Spinal cord (tissue), 10 donors: ENCODE measurements around the gene GALNT17. TPM values are rescaled to one million over a fixed set of nuclear protein-coding genes. Genes with fewer than 3 reads are reported as not detected.
"Not testable (repeated sequence)": the region's sequence is repeated elsewhere in the genome, so short reads cannot be mapped to it uniquely, and the experiment has no call there.

Source experiments
- DNase-seq, 6 donors: peaks; one replicate each; pipeline versions ENCODE4 v3.0.0 to v3.0.0-alpha.2; 2013 to 2015; ENCODE audit warnings: low spot score in 6 of 6, low read depth in 4 of 6
- H3K27ac ChIP-seq: one replicate; pipeline ENCODE4 v1.5.1; 2013; ENCODE audit warnings: low read depth, low read length, control low read depth
- H3K27me3 ChIP-seq: one replicate; pipeline ENCODE4 v1.6.1; 2013; ENCODE audit warnings: low read length; ENCODE audit not compliant: control insufficient read depth, insufficient read depth
- H3K36me3 ChIP-seq: one replicate; pipeline ENCODE4 v1.6.1; 2013; ENCODE audit warnings: low read length; ENCODE audit not compliant: control insufficient read depth, insufficient read depth
- H3K4me1 ChIP-seq: one replicate; pipeline ENCODE4 v1.6.1; 2013; ENCODE audit warnings: low read length; ENCODE audit not compliant: control insufficient read depth, insufficient read depth
- H3K4me3 ChIP-seq: one replicate; pipeline ENCODE4 v1.5.1; 2013; ENCODE audit warnings: low read depth, low read length, control low read depth
- H3K9me3 ChIP-seq: one replicate; pipeline ENCODE4 v1.6.1; 2013; ENCODE audit warnings: low read length; ENCODE audit not compliant: control insufficient read depth, insufficient read depth
- WGBS: methylation state at CpG from one replicate; pipeline ENCODE4 v1.1.5; 2013; ENCODE audit warnings: missing lambda C conversion rate; ENCODE audit not compliant: insufficient coverage; 5-methylcytosine and 5-hydroxymethylcytosine counted together
- polyA plus RNA-seq, 2 donors: library from polyadenylated mRNA; unstranded; fragments of 120-200 nt; gene quantifications; one replicate each; pipeline ENCODE4 v1.2.1, GENCODE V29; 2013; ENCODE audit not compliant: insufficient read length in 2 of 2
- total RNA-seq, 2 donors: library from RNA; depleted of rRNA in 1 of 2; stranded (reverse); fragments of 120-200 nt in 1 of 2; fragments of >200 nt in 1 of 2; gene quantifications; one replicate each; pipeline versions ENCODE4 v1.2.3 to v1.2.4, GENCODE V29; 2013 to 2014
- donor health status: healthy.

The GALNT17 gene
- total and polyA plus RNA-seq, 4 donors = 44.9 to 54.8 (median 48.0) TPM

- Histone ChIP-seq H3K36me3 (no peaks in the 10 kb centered on the region), H3K4me3 (no peak overlapping the region), H3K27ac (no peak overlapping the region), H3K4me1 (peaks cover 4% of the 10 kb centered on the region), H3K9me3 (no peaks in the 10 kb centered on the region), H3K27me3 (no peaks in the 10 kb centered on the region)
- 61% methylated on average over 5 of the region's 5 CpGs for WGBS
- DNase-seq = peak in 1 of 6 donors; percentile 75
Measured at GRCh38 chr7:71615017-71615416, 483.1 kb downstream of the GALNT17 start.

- DNase-seq = no peak
- no peaks in the 10 kb centered on the region for H3K9me3 ChIP-seq
- H3K4me1 ChIP-seq = peaks cover 4% of the 10 kb centered on the region
- no peak overlapping the region for H3K27ac ChIP-seq
- H3K4me3 ChIP-seq = no peak overlapping the region
- no peaks in the 10 kb centered on the region for H3K27me3 ChIP-seq
- no peaks in the 10 kb centered on the region for H3K36me3 ChIP-seq
- 100% methylated on average over 2 of the region's 3 CpGs for WGBS
Measured at GRCh38 chr7:71616217-71616616, 484.3 kb downstream of the GALNT17 start.

GRCh38 chr7:71618278-71618677 is 486.3 kb downstream of the GALNT17 start:
- no CpG with 5 or more reads among the region's 2 CpGs for WGBS
- Histone ChIP-seq H3K27me3 (no peaks in the 10 kb centered on the region), H3K27ac (no peak overlapping the region)

GRCh38 chr7:71625545-71625944 is 493.6 kb downstream of the GALNT17 start:
- WGBS = 78% methylated on average over 3 of the region's 4 CpGs
- no peaks in the 10 kb centered on the region for H3K4me1 ChIP-seq
- no peaks in the 10 kb centered on the region for H3K27me3 ChIP-seq
- no peak overlapping the region for H3K4me3 ChIP-seq
- no peak overlapping the region for H3K27ac ChIP-seq
- no peaks in the 10 kb centered on the region for H3K36me3 ChIP-seq
- H3K9me3 ChIP-seq = no peaks in the 10 kb centered on the region
- peak in 2 of 6 donors; percentile 73 to 91 for DNase-seq

More at GRCh38 chr7:71618278-71618677, 486.3 kb downstream of the GALNT17 start:
- no peaks in the 10 kb centered on the region for H3K4me1 ChIP-seq
- no peak overlapping the region for H3K4me3 ChIP-seq
- peak in 2 of 6 donors; percentile 56 to 81 for DNase-seq
- no peaks in the 10 kb centered on the region for H3K9me3 ChIP-seq
- H3K36me3 ChIP-seq = no peaks in the 10 kb centered on the region

DNA sequence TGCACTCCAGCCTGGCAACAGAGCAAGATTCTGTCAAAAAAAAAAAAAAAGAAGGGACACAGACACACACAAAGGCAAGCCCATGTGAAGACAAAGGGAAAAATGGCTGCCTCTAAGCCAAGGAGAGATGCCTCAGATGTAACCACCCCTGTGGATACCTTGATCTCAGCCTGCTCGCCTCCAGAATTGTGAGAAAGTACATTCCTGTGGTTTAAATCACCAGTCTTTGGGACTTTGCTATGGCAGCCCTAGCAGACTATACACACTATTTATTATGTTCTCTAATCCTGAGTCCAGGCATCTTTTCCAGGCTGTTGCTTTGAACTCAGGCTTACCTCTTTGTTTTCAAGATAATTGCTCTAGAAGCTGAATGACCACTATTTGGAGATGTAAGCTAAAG is 494.3 kb downstream of the GALNT17 start:
- no peaks in the 10 kb centered on the region for H3K27me3 ChIP-seq
- 67% methylated on average over 1 of the region's 1 CpG for WGBS
- no peaks in the 10 kb centered on the region for H3K9me3 ChIP-seq
- H3K36me3 ChIP-seq = no peaks in the 10 kb centered on the region
- H3K4me1 ChIP-seq = no peaks in the 10 kb centered on the region
- DNase-seq = no peak
- no peak overlapping the region for H3K4me3 ChIP-seq
- no peak overlapping the region for H3K27ac ChIP-seq

GRCh38 chr7:71627651-71628050 is 495.7 kb downstream of the GALNT17 start:
- DNase-seq = peak in 1 of 6 donors; percentile 53
- Histone ChIP-seq H3K36me3 (no peaks in the 10 kb centered on the region), H3K27me3 (no peaks in the 10 kb centered on the region), H3K27ac (no peak overlapping the region), H3K4me3 (no peak overlapping the region), H3K4me1 (no peaks in the 10 kb centered on the region), H3K9me3 (no peaks in the 10 kb centered on the region)
- WGBS = no CpG with 5 or more reads among the region's 7 CpGs

DNA sequence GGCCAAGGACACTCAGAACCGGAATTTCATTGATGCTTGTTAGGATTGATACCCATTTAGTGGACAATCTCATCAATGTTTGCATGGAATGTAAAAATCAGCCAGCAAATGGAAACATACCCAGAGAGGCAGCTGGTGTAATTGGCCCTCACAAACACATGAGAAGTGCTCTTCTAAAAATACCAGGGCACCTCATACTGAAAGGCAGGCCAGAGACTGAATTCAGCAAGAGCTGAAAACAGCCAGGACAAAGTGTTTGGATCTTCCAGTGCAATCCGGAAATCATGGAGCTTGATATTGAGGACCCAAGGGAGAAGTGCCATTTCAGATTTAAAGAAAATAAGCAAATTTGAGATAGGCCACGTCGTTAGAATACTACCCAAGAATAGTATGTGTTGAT is 498.6 kb downstream of the GALNT17 start:
- Histone ChIP-seq H3K27me3 (no peaks in the 10 kb centered on the region), H3K4me1 (peaks cover 8% of the 10 kb centered on the region), H3K27ac (no peak overlapping the region), H3K9me3 (no peaks in the 10 kb centered on the region), H3K4me3 (no peak overlapping the region), H3K36me3 (no peaks in the 10 kb centered on the region)
- no peak for DNase-seq
- WGBS = 100% methylated on average over 3 of the region's 4 CpGs

GRCh38 chr7:71633551-71634008 is 501.6 kb downstream of the GALNT17 start:
- peak in 2 of 6 donors; percentile 47 to 87 for DNase-seq
- peaks cover 8% of the 10 kb centered on the region for H3K4me1 ChIP-seq
- H3K27ac ChIP-seq = no peak overlapping the region
- no peaks in the 10 kb centered on the region for H3K9me3 ChIP-seq
- H3K27me3 ChIP-seq = no peaks in the 10 kb centered on the region
- WGBS = 10% methylated on average over 2 of the region's 6 CpGs
- no peak overlapping the region for H3K4me3 ChIP-seq
- H3K36me3 ChIP-seq = no peaks in the 10 kb centered on the region

- H3K9me3 ChIP-seq, H3K27me3 ChIP-seq, DNase-seq, H3K4me3 ChIP-seq, H3K36me3 ChIP-seq, H3K27ac ChIP-seq: not testable (repeated sequence)
- 80% methylated on average over 2 of the region's 3 CpGs for WGBS
- peaks cover 11% of the 10 kb centered on the region for H3K4me1 ChIP-seq
Measured at GRCh38 chr7:71635849-71636248, 503.9 kb downstream of the GALNT17 start.

- Histone ChIP-seq H3K9me3 (no peaks in the 10 kb centered on the region), H3K4me1 (peaks cover 11% of the 10 kb centered on the region), H3K4me3 (no peak overlapping the region), H3K27ac (no peak overlapping the region), H3K27me3 (no peaks in the 10 kb centered on the region), H3K36me3 (no peaks in the 10 kb centered on the region)
- no peak for DNase-seq
- WGBS = 64% methylated on average over 4 of the region's 4 CpGs
Measured at GRCh38 chr7:71636329-71636728, 504.4 kb downstream of the GALNT17 start.
